HG02970 (cell line): ENCODE results near the gene LONP1.
A peak's percentile ranks its signal among the peaks of the same experiment; 100 is the strongest.

Experiments used
- ATAC-seq: cut with Tn5 transposase; IDR thresholded peaks from one replicate; pipeline ENCODE4 v1.9.1; 2021; ENCODE audit warnings: mild to moderate bottlenecking, moderate library complexity, moderate number of reproducible peaks; ENCODE audit not compliant: unreplicated experiment, low FRiP score

The LONP1 gene

DNA sequence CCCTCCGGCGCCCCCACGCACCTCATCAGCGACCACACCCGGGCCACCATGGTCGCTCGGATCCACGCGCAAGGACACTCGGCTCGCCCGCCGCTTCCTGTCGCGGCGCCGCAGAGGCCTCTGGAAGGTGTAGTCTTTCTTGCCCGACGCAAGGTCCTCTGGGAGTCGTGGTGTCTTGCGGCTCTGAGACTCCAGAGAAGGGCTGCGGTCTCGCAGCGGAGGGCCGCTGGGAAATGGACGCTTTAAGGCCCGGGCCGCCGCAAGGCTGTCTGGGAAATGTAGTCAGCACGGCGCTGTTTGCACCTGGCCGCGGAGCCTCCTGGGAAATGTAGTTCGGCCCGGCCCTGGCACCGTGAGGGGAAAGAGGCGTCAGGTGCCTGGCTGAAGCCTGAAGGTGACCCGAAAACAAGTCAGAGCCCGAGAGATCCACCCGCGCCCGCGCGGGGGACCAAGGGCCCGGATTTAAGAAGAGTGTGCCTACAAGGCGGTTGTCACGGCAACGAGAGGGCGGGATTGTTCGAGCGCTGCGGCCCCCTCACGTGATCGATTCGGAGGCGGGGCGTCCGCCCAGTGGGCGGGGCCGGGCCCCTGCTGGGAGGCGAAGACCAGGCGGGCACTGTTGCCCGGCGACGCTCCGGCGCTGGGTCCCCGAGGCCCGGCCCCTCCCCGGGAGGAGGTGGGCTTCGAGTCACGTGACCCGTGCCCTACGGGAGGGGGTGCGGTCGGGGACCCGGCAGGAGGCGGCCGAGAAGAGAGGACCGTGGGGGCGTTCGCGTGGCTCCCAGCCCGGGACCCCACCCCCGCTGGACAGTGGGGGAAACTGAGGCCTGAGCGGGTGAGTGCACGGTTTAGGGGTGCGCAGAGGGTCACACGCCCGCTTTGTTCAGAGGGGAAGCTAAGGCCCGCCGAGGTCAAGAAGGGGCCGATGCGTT is 39.2 kb downstream of the LONP1 start, which contains the start of the genes HSD11B1L and MICOS13:
Gene HSD11B1L, plus strand, starts transcription at position 591 of the 932 bp plus-strand sequence. CDS start 3,806 bp downstream, outside the sequence.
Gene MICOS13, minus strand, starts transcription at position 80 of the 932 bp plus-strand sequence. Its CDS starts 30 bp downstream, at position 50.
- ATAC-seq = peak; percentile 81

DNA sequence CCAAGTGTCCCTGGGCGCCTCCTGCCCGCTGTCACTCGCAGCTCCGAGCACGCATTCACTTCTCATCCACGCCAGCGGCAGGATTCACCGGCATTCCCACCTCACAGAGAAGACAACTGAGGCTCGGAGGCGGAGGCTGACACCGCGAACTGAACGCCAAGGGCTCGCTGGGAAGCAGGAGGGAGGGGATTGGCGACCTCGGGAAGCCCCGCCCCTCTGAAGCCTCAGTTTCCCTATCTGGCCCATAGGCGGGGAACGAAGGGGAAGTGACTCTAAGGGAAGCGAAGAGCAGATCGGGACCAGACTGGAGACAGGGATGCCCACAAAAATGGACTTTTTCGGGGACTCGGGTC is 39.9 kb downstream of the LONP1 start:
- no peak for ATAC-seq

DNA sequence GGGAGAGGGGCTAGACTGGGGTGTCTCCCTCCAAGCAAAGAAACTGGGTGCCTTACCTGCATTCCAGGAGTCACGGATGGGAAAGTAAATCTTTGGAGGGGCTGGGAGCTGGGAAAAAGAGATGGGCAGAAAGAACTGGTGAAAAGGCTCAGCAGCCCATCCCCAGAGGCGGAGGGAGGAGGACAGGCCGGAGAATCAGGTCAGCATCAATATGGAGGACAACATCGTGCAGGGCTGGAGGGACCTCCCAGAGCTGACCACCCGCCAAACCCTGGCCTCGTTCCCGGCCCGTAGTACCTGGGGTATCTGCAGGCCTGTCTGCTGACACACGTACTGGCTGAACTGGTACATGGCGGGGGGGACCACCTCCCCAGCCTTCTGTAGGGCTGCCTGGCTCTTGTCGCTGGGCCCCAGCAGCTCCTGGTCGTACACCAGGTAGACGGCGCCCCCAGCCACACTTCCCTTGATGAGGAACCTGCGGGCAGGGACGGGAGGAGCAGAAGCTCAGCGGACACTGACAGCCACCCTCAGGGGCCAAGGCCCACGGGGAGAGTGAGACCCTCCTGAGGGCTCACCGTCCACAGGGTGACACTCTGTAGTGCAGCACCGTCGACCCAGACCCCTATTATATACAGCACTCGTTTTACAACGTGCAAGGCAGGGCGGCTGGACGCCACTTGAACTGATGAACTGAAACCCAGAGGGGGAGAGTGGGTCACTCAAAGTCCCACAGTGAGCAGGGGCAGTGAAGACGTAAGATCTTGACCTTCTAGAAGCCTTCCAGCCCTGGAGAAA is 40.5 kb downstream of the LONP1 start:
- no peak for ATAC-seq

DNA sequence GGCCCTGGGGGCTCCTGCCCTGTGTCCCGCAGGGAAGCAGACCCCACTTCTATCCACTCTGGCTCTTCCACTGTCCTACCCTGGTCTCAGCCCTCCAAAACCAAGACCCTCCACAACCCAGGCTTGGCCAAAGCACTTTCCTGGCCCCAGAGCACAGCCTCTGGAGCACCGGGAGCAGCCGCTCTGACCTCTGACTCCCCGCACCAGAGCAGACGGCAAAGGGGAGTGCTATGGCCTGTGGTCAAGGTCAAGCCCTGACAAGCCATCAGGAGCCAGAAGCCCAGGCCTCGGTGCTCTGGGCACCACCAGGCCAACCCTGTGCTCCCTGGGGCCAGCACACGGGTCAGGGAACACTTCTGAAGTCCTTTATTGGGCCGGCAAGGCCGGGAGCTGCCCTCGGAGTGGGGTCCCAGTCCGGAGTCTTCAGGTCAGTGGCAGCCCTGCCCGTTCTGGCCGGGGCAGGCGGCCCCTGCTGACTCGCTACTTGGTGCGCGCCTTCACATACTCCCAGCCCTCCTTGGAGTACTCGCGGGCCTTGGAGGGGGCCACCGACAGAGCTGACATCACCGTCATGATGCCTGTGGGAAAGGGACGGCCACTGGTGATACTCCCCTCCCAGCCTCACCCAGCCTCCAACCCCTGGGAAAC is 41.8 kb downstream of the LONP1 start:
- ATAC-seq = no peak

DNA sequence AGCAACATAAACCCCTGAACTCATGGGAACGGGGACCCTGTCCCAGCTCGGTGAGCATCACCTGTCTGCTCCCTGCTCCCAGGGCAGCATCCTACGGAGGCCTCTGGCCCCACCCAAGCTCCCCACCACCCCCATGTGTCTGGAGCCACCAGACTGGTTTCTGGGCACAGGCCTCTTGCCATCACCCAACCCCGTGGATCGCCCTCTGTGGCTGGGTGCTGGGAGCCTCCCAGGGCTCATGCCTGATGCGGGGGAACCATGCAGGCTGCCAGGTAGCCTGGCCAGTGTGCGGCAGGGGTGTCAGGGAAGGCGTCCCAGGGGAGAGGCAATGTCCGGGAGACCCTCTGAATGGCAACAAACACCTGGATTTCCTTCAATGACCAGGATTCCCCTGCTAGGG is 42.4 kb downstream of the LONP1 start:
- ATAC-seq = no peak

DNA sequence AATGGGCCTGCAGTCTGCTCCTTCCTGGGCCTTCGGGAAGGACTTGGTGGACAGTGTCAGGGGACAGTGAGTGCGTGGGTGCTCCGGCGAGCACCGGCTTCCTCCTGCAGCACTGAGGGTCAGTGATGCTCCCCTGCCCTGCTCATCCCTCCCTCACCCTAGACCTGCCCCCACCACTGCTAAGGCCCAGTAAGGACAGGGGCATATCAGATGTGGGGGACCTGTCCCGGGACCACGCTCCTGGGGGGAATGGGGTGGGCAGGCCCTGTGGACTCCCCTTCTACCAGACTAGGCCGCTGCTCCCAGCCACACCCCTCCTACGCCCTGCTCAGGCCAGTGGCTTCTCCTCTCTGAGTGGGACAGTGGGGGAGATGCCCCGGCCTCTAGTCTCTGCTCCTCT is 42.8 kb downstream of the LONP1 start:
- ATAC-seq = no peak

DNA sequence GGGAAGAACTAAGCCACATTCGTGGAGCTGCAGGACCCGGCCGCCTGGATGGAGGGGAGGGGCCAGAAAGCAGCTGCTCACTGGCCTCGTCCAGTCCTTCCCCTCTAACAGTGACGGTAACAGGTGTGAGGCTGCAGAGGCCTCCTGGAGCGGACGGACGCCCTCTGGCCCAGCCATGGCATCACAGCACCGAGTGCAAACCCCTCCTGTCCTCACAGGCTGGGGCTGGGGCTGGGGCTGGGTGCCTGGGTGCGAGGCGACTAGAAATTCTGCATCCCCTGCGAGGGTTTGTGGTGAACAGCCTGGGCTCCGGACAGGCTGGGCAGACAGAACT is 43.2 kb downstream of the LONP1 start:
- ATAC-seq = no peak

DNA sequence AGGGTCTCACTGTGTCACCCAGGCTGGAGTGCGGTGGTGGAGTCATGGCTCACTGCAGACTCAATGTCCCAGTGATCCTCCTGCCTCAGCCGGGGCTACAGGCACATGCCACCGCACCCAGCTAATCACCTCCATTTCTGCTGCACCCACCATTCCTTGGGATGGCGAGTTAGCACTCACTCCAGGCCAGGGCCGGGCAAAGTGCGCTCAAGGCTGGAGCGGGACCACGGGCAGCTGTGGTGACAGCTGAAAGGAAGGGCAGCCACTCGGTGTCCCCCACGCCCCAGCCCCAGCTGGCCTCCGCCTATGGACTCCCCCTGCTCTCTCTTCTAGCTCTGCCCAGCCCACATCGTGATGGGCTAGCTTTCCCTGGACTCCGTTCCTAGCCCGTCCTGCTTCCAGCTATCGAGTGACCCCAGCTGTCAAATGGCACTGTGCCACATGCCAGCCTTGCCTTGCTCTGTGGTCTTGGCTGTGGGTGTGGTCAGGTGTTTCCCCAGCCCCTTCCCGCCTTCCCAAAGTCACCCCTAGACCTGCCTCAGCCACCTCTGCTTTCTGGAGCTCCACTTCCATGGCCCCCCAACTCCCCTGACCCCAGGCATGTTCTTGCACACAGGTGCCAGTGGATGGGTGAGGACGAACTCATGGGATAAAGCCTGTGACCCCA is 43.7 kb downstream of the LONP1 start:
- ATAC-seq = no peak

DNA sequence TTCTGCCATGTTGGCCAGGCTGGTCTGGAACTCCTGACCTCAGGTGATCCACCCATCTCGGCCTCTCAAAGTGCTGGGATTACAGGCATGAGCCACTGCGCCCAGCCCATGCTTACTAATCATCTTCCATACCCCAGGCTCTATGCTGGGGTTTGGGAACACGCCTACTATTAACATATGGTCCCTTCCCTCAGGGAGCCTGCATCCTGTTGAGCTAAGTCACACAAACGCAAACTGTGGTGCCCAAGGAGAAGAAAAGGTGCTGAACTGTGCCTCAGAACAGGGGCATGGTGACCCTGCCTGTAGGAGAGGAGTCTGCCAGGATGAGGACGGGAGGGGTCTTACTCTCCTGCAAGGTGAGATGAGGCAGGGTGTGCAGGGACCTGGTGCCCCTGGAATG is 45.2 kb downstream of the LONP1 start:
- no peak for ATAC-seq

DNA sequence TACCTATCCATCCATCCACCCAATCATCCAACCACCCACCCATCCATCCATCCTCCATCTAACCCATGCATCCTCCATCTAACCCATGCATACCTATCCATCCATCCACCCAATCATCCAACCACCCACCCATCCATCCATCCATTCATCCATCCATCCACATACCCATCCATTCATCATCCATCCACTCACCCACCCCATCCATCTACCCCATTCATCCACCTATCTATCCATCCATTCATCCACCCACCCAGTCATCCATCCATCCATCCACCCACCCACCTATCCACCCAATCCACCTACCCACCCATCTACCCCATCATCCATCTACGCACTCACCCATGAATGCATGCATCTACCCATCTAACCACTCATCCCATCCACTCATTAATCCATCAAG is 46.2 kb downstream of the LONP1 start:
- no peak for ATAC-seq

DNA sequence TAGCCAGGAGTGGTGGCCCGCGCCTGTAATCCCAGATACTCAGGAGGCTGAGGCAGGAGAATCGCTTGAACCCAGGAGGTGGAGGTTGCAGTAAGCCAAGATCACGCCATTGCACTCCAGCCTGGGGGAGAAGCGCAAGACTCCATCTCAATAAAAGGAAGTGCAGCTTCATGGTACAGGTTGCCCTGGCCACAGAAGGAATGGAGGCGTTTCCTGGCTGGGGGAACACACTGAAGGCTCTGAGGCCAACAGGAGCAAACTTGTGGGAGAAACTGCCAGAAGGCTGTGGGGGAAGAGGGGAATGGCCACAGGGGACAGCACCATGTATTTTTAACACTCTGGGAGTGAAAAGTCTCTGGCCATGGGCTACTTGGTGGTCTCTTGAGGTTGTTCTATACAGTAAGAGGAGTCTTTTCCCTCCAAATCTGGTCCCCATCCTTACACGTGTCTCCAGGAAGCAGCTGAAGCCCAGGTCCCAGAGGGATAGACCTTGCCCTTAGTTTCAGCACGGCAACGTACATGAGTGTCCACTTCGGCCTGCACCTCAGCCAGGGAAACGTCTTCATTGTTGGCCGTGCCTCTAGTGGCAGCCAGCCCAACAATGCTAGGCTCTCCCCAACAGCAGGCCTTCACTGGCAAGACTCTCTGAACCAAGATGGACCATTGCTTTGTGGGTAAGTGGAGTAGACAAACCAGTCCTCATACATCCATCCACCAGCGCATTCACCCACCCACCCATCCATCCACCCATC is 47.1 kb downstream of the LONP1 start:
- ATAC-seq = no peak

DNA sequence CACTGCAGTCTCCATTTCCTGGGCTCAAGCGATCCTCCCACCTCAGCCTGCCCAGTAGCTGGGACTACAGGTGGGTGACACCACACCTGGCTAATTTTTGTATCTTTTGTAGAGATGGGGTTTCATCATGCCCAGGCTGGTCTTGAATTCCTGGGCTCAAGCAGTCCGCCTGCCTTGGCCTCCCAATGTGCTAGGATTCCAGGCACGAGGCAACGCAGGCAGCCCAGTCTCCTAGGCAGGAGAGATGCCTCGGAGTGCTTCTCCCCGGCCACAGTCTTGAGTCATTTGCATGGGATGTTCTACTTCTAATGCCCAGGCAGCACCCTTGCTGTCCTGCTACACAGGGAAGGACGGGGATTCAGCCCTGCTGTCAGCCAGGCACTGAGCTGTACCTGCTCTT is 48.3 kb downstream of the LONP1 start:
- ATAC-seq = no peak

DNA sequence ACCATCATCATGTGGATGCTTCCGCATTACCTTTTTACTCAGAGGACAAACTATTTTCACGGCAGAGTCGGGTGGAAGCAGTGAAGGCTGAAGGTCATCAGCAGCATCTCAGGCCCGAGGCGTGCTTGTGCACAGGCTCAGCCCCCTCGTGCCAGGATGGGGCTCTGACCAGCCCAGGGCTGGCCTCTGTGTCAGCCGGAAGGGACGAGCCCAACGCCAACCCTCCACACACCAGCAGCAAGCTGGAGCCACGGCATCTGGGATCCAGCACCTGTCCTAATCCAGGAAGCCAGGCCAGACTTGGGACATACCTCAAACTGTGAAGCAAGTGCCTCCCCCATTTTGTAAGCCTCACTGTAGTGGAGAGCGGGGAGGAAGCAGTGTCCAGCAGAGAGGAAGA is 50.7 kb downstream of the LONP1 start:
- no peak for ATAC-seq

DNA sequence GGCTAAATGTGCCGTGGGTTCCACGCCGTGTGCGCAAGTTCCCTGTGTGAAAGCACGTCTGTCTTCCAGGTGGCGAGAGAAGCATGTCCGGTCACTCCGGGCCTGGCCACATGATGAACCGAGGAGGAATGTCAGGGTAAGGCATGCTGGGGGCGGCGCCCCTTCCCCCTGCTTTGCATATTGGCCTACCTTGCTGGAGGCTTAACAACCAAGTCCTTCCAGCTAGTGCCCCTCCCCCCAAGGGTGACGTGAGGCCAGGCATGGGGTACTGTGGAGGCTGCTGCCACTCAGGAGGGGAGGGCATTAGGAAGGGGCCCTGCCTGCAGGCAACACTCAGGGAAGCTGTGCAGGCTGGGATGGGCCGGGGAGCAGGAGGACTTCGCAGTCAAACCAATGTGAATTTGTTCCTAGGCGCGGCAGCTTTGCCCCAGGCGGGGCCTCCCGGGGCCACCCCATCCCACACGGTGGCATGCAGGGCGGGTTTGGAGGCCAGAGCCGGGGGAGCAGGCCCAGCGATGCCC is 52.1 kb downstream of the LONP1 start:
- no peak for ATAC-seq

DNA sequence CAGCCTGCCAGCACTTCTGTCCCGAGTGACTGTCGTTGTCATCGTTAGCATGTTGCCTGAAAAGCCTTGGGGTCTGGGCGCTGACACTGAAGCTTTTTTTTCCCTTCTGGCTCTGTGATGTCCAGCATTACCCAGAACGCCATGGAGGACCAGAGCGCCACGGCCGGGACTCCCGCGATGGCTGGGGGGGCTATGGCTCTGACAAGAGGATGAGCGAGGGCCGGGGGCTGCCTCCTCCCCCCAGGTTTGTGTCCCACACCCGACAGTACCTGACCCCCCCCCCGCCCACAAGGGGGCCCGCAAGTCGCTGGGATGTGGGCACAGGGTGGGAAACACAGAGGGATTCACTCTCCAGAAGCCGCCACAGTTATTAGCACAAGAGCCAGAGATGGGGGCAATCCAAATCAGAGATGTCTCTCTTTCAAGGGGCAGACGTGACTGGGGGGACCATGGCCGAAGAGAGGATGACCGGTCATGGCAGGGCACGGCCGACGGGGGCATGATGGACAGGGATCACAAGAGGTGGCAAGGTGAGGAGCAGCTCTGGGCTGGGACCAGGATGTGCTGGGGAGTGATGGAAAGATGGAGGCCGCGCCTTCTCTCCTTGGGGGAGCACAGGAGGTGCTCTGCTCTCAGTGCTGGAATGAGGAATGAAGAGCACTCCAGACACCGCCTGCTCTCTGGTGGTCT is 52.9 kb downstream of the LONP1 start:
- ATAC-seq = no peak

DNA sequence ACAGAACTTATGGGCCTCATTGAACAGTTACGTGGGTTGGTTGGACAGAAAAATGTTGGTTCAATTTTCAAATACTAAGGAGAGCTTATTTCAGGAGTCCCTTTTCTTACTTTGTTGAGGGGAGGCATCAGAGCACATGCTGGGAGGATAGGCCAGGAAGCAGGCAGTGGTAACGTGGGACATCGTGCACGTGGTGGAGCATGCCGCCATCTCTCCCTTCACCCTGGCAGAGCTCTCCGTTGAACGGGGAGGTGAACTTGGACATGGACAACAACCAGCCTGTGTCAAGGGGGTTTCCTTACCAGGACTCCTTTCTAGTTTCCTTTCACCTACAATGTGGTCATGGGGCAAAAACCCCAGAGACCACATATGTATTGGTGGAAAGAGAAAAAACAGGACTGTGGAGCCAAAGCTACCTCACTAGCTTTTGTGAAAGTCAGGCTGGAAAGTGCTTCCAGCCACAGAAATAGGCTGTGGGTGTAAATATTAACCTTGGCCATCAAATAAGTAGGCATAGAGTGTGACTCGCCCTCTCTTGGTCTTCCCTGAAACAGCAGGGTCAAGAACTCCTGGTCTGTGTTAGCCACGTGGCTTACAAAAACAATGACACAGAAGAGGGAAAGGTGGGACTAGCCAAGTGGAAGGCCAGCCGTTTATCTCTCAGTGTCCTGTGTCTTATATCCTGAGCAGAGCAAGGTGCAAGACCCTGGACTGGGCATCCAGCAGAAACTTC is 54.0 kb downstream of the LONP1 start:
- no peak for ATAC-seq

DNA sequence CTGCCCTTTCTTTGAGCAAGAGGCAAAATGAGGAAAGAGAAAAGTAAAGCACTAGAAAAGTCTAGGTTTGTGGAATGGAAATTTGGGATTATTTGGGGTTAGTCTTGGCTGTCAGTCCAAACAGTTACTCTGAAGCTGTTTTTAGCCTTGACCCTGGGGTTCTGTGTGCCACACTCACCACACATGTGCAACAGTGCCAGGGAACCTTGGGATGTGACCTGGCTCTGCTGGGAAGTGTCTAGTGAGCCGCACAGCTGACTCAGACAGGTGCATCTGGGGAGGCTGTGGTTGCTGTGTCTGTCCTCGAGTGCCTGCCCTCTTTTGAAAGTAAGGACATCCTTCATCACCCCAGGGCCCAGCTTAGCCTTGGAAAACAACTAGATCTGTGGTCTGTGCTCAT is 55.4 kb downstream of the LONP1 start:
- no peak for ATAC-seq

DNA sequence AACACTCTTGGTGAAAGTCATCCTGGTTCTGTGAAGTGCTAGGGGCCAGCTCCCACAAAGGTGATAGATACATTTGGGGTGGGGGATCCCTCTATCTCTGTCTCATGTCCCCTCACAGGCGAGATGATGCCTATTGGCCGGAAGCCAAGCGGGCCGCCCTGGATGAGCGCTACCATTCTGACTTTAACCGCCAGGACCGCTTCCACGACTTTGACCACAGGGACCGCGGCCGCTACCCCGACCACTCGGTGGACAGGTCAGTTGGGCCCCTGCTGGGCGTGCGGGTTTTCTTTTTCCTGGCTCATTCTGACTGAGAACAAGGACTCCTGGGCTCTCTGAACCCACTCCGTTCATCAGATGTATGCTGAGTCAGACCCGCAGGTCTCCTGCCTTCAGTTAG is 56.0 kb downstream of the LONP1 start:
- ATAC-seq = no peak
